Choroid plexus epithelial cell (primary cell): ENCODE measurements around the gene SLC2A10.

Source experiments
- DNase-seq: peaks from one replicate; pipeline ENCODE4 v3.0.0-alpha.2; 2010; ENCODE audit warnings: low read depth
- H3K4me3 ChIP-seq: 2 replicates; pipeline ENCODE4 v1.5.1; 2011; ENCODE audit warnings: low read depth, mild to moderate bottlenecking, control low read depth, low read length, moderate library complexity
- CTCF ChIP-seq: conservative IDR thresholded peaks from 2 replicates; pipeline ENCODE4 v1.5.1; 2011; ENCODE audit warnings: low read depth, mild to moderate bottlenecking, control low read depth, inconsistent platforms, low read length, moderate library complexity

Gene SLC2A10

GRCh38 chr20:46742669-46743045 lies 33.2 kb downstream of the SLC2A10 start:
- no peak overlapping the region for H3K4me3 ChIP-seq
- no peak for TF ChIP-seq CTCF
- DNase-seq, result no peak

DNA sequence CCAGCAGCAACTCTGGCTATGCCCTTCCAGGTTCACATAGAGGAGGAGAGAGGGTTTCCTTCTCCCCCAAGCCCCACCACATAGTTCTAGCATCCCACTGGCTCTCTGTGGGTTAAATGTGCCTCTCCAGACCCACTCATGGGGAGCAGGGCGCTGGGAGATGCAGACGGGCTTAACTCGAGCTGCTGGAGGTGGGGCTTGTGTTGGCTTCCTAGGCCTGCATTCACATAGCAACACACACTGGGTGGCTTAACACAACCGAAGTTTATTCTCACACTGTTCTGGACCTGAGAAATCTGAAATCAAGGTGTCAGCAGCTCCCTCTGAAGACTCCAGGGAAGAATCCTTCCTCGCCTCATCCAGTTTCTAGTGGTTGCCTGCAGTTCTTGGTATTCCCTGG lies 33.6 kb downstream of the SLC2A10 start:
- H3K4me3 ChIP-seq, result no peak overlapping the region
- TF ChIP-seq CTCF, result no peak
- DNase-seq, result no peak

DNA sequence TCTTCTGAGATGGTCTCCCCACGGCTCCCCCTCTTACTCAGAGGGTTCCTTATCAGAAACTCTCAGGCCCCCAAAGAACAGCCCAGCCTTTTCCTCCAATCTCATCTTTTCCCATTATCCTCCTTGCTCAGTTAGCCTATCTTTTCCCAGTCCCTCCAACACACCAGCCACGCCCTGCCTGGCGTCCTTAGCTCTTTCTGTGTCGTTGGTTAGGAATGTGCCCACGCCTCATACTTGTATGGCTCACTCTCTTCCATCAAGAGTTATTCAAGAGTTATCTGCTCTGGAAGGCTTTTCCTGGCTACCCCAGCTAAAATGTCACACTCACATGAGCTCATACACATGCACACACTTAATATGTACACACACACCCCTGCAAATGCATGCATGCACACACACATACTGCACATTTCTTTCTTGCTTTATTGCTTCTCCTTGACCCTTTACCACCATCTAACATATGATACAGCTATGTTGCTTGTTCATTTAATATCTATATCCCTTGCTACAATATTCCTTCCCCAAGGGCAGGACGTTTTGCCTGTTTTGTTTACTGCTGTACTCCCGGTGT lies 37.6 kb downstream of the SLC2A10 start:
- TF ChIP-seq CTCF, result no peak
- DNase-seq, result no peak

GRCh38 chr20:46749147-46749546 lies 39.7 kb downstream of the SLC2A10 start:
- TF ChIP-seq CTCF, result no peak
- no peak for DNase-seq
- no peak overlapping the region for H3K4me3 ChIP-seq

More for the DNA sequence above, 37.6 kb downstream of the SLC2A10 start:
- no peak overlapping the region for H3K4me3 ChIP-seq

GRCh38 chr20:46751856-46752255 lies 42.4 kb downstream of the SLC2A10 start:
- DNase-seq, result no peak
- no peak for TF ChIP-seq CTCF
- H3K4me3 ChIP-seq, result no peak overlapping the region

DNA sequence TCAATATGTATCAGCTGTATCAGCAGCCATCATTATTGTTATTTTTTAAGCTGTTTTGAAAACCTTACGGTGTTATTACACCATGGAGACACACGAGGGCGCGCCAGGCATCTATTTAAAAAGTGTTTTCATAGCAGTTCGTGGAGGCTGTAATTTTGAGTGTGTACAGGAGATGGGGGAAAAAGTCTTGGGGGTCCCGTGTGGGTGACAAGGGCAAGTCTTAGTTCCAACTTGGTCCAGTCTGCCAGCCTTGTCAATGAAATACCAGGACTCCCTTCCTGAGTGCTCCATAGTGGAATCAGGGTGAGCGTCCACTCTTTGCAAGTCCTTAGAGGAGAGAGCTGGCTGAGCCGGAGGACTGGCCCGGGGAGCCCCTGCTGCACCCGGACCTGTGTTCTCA lies 43.3 kb downstream of the SLC2A10 start:
- TF ChIP-seq CTCF, result peak; percentile 78
- DNase-seq, result peak; percentile 78
- H3K4me3 ChIP-seq, result peak overlapping the region; percentile 30
